Activated naive CD4-positive, alpha-beta T cell treated with anti-CD3 and anti-CD28 coated beads, Interleukin-2, amount 50 U/mL, for 16 hours (primary cell): ENCODE measurements around the gene SPSB2.
"Not testable (repeated sequence)": the region's sequence is repeated elsewhere in the genome, so short reads cannot be mapped to it uniquely, and the experiment has no call there.

ENCODE experiments used
- DNase-seq: peaks from one replicate; pipeline ENCODE4 v3.0.0-alpha.2; 2020

The SPSB2 gene

GRCh38 chr12:6869049-6870021, 3.8 kb downstream of the SPSB2 start:
- peak; percentile 83 for DNase-seq

DNA sequence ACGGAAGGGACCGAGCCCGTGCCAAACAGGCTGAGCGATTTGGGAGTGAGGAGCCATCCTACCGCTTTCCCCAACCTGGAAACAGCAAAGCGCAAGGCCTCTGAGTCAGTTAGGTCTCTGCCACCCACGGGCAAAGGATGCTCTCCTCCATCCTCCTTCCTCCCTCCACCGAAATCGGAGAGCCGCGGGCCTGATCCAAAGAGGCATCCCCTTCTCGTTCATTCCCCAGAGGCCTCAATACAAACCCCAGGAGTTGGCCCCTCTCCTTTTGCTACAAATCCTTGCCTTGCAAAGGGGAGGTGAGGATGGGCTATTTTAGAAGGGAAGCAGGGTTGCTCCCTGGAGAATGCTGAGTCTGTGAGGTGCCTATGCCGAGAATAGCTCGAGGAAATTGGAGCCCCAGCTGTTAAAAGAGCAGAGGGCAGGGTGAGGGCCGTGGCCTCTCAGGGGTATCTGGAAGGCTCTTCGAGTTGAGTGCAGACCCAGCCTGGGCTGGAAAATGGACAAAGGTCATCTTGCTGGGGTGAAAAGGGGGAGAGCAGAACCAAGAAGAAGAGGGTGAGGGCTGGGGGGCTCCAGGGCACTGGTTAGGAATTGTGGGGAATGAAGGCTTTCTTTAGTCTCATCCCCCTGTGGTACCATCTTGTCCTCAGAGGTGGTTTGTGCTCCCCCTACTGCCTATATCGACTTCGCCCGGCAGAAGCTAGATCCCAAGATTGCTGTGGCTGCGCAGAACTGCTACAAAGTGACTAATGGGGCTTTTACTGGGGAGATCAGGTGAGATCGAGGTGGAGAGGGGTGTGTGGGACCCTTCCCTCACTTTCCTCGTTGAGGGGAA, 4.7 kb downstream of the SPSB2 start:
- no peak for DNase-seq

GRCh38 chr12:6867413-6868210, 5.5 kb downstream of the SPSB2 start, which contains the start of gene TPI1:
Gene TPI1, plus strand, starts transcription at chr12:6867531. Its CDS starts 36 bp downstream, at chr12:6867567.
- DNase-seq = peak; percentile 79

- no peak for DNase-seq
Measured at GRCh38 chr12:6866920-6867412, 6.1 kb downstream of the SPSB2 start.

DNA sequence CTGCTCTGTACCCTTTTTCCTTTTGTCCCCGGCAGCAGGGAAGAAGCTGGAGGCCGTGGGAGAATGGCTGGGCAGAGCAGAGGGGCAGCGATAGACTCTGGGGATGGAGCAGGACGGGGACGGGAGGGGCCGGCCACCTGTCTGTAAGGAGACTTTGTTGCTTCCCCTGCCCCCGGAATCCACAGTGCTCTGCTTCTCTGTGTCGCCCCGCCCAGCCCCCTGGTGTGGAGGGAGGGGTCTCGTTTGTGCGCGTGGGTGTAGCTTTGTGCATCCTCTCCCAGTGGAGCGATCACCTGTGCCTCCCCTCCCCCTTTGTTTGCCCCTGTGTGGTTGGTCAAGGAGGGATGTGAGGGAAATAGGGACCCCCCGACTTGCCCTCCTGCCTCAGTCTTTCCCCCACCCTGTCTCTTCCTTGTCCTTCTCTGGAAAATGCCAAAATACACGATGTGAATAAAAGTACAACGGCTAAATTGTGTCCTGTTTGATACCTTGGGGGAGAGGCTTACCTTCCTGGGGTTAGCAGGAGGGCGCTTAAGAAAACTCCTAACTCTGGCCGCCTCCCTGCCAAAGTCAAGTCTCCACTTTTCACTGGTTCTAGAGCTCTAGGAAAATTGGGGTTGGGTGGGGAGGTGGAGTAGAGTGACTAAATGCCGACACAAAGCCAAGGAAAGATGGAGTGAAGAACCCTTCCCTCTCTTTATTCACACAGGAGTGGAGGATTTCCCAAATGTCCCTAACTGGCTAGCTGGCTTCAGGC, 6.8 kb downstream of the SPSB2 start:
- no peak for DNase-seq

- DNase-seq = not testable (repeated sequence)
Measured at GRCh38 chr12:6865307-6865706, 7.8 kb downstream of the SPSB2 start.

- DNase-seq = no peak
Measured at GRCh38 chr12:6863586-6864321, 9.3 kb downstream of the SPSB2 start.

- no peak for DNase-seq
Measured at GRCh38 chr12:6863033-6863432, 10.1 kb downstream of the SPSB2 start.

- DNase-seq = no peak
Measured at GRCh38 chr12:6861391-6861790, 11.7 kb downstream of the SPSB2 start.

DNA sequence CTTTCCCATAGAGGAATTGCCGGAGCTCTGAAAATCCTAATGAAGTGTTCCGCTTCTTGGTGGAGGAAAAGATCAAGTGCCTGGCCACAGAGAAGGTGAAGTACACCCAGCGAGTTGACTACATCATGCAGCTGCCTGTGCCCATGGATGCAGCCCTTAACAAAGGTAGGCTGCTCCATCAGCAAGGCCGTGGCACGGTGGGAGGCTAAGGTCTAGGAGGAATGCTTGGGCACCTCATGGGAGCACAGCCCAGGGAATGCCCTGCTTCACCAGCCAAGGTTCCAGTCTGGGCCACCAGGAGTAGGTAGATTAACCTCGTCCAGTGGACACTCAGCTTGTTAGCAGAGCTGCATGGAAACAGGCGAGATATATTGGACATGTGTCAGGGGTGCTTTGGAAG, 12.2 kb downstream of the SPSB2 start:
- DNase-seq = no peak

DNA sequence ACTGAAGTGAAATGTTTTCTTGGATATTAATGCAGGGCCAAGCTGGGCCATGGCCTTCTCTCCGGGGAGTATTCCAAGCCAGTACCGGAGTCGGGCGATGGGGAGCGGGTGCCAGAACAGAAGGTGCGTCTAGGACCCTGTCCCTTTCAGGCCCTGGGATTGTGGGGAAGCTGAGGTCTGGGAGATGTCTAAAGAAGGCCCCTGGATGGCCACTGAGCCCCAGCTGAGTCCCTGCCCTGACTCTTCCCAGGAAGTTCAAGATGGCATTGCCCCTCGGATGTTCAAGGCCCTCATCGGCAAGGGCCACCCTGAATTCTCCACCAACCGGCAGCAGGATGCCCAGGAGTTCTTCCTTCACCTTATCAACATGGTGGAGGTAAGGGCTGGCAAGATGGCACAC, 13.0 kb downstream of the SPSB2 start:
- no peak for DNase-seq

DNA sequence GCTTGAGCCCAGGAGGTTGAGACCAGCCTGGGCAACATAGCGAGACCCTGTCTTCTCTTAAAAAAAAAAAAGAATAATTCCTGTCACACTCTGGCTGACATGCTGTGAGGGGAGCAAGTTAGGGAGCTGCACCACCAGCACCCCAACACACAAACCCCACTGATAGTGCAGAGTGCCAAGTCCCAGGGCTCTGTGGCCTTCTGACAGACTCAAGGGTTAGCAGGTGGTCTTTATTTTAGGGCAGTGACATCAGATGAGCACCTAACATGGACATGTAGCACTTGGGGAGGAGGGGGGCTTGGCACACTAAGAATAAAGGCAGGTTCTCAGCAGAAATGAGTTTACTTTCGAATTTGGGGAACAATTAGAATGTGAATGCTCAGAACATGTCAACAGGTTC, 14.3 kb downstream of the SPSB2 start:
- no peak for DNase-seq

DNA sequence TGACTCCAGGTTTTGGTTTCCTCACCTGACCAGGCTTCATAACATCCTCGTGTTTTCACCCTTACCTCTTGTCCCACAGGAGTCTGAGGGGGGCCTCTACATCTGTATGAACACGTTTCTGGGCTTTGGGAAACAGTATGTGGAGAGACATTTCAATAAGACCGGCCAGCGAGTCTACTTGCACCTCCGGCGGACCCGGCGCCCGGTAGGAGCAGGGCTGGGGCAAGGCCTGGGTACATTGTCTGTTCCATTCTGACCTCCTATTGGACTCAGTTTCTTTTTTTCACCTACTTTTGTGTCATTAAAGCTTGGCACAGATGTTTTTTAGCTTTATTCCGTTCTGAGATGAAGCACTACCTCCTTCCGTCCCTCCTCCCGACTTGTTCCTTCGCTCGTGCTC, 17.8 kb downstream of the SPSB2 start:
- DNase-seq = no peak

GRCh38 chr12:6854036-6854435, 19.1 kb downstream of the SPSB2 start:
- DNase-seq = no peak

DNA sequence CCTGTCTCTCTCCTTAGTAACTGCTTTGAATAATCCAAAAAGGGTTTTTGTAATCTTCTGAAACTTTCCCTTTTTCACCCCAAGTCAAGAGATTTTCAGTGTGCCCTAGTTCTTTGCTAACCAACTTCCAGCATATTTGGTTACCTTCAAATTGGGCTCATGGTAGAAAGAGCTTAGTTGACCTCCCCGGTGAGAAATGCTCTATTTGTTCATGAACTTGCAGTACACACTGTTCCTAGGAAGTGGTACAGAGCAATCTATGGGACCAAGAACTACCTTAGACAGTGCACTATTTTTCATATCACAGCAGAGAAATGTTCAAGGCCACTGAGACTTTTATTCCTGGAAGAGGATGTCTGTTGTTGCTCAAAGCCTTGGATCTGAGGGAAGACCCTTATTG, 19.5 kb downstream of the SPSB2 start:
- DNase-seq = no peak

GRCh38 chr12:6852651-6853354, 20.3 kb downstream of the SPSB2 start:
- peak; percentile 81 for DNase-seq

GRCh38 chr12:6851921-6852650, 21.0 kb downstream of the SPSB2 start, which contains the start of gene USP5:
Gene USP5, plus strand, starts transcription at chr12:6852150. Its CDS starts 30 bp downstream, at chr12:6852180.
- peak; percentile 99 for DNase-seq

- DNase-seq = peak; percentile 91
Measured at GRCh38 chr12:6851153-6851920, 21.8 kb downstream of the SPSB2 start, which contains the start of gene CDCA3. Gene CDCA3, minus strand, starts transcription at chr12:6851286. Its CDS starts 334 bp downstream, at chr12:6850952.

DNA sequence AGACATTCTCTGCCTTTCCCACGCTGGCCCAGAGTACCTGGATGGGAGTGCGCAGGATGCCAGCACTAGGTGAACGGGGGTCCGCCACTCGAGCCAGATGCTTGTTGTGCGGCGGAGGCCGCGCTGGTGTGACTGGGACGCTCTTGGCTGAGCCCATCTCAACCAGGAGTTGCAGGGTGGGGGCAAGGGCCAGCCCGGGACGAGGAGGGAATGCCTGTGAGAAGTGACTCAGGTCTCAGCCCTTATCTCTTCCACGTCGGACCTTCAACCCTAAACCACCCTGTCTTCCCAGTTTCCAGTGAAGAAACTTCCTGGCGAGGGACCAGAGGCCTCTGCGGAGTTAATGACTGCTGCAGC, 22.3 kb downstream of the SPSB2 start:
- DNase-seq = no peak
